Astrocyte (in vitro differentiated cells and primary cell): ENCODE measurements around the gene SCN2B. TPM values are rescaled to one million over a fixed set of nuclear protein-coding genes. Genes with fewer than 3 reads are reported as not detected.

Experiments
- DNase-seq: peaks from one replicate; pipeline ENCODE4 v3.0.0-alpha.2; 2010; ENCODE audit warnings: low read depth
- FAIRE-seq: peaks from 2 replicates; lab custom pipeline; 2011; peaks lifted over from hg19 to GRCh38; lab: Jason Lieb, UNC
- H2AFZ ChIP-seq: 2 replicates; pipeline ENCODE4 v1.6.0; 2012; ENCODE audit warnings: low read depth, low read length, inconsistent platforms
- H3K27ac ChIP-seq: 2 replicates; pipeline ENCODE4 v1.5.1; 2011; ENCODE audit warnings: low read depth, low read length, inconsistent platforms
- H3K27me3 ChIP-seq: 2 replicates; pipeline ENCODE4 v1.6.0; 2011; ENCODE audit warnings: low read length, inconsistent platforms; ENCODE audit not compliant: insufficient read depth
- H3K36me3 ChIP-seq: 2 replicates; pipeline ENCODE4 v1.5.1; 2011; ENCODE audit warnings: low read length, inconsistent platforms; ENCODE audit not compliant: insufficient read depth
- H3K4me1 ChIP-seq: 2 replicates; pipeline ENCODE4 v1.5.1; 2011; ENCODE audit warnings: low read length, inconsistent platforms; ENCODE audit not compliant: insufficient read depth
- H3K4me2 ChIP-seq: 2 replicates; pipeline ENCODE4 v1.6.0; 2012; ENCODE audit warnings: low read length, inconsistent platforms
- H3K4me3 ChIP-seq: 2 replicates; pipeline ENCODE4 v1.5.1; 2011; ENCODE audit warnings: low read depth, mild to moderate bottlenecking, low read length, inconsistent platforms; ENCODE audit not compliant: insufficient read depth
- H3K79me2 ChIP-seq: 2 replicates; pipeline ENCODE4 v1.6.0; 2012; ENCODE audit warnings: mild to moderate bottlenecking, low read length, inconsistent platforms; ENCODE audit not compliant: insufficient read depth
- H3K9ac ChIP-seq: 2 replicates; pipeline ENCODE4 v1.6.0; 2012; ENCODE audit warnings: mild to moderate bottlenecking, low read length, inconsistent platforms
- H3K9me3 ChIP-seq: 2 replicates; pipeline ENCODE4 v1.5.1; 2012; ENCODE audit warnings: low read depth, mild to moderate bottlenecking, low read length, inconsistent platforms; ENCODE audit not compliant: insufficient read depth
- H4K20me1 ChIP-seq: 2 replicates; pipeline ENCODE4 v1.6.0; 2012; ENCODE audit warnings: low read length, inconsistent platforms; ENCODE audit not compliant: insufficient read depth
- H3K27ac Mint-ChIP-seq: one replicate; pipeline ENCODE4 v1.8.0; 2021; ENCODE audit warnings: mild to moderate bottlenecking, mixed read lengths; ENCODE audit not compliant: unreplicated experiment
- H3K27me3 Mint-ChIP-seq: one replicate; pipeline ENCODE4 v1.8.0; 2021; ENCODE audit warnings: low read depth, mixed read lengths; ENCODE audit not compliant: unreplicated experiment
- H3K36me3 Mint-ChIP-seq: one replicate; pipeline ENCODE4 v1.8.0; 2021; ENCODE audit warnings: low read depth, mixed read lengths; ENCODE audit not compliant: unreplicated experiment
- H3K4me1 Mint-ChIP-seq: one replicate; pipeline ENCODE4 v1.8.0; 2021; ENCODE audit warnings: low read depth, mixed read lengths; ENCODE audit not compliant: unreplicated experiment
- H3K4me3 Mint-ChIP-seq: one replicate; pipeline ENCODE4 v1.8.0; 2021; ENCODE audit warnings: mild to moderate bottlenecking, moderate library complexity, mixed read lengths; ENCODE audit not compliant: unreplicated experiment
- H3K9me3 Mint-ChIP-seq: one replicate; pipeline ENCODE4 v1.8.0; 2021; ENCODE audit warnings: mild to moderate bottlenecking, mixed read lengths; ENCODE audit not compliant: unreplicated experiment
- CTCF ChIP-seq: IDR thresholded peaks from 2 replicates; pipeline ENCODE4 v1.5.1; 2011; ENCODE audit warnings: low read depth, mild to moderate bottlenecking, inconsistent platforms, low read length, moderate library complexity; ENCODE audit not compliant: insufficient read depth
- EZH2 ChIP-seq: IDR thresholded peaks from 2 replicates; pipeline ENCODE4 v1.6.1; 2012; ENCODE audit warnings: mild to moderate bottlenecking, low read length, inconsistent platforms; ENCODE audit not compliant: insufficient read depth
- total RNA-seq: library from RNA; stranded (reverse); gene quantifications from 2 replicates; pipeline ENCODE4 v1.2.1, GENCODE V29; 2021

Gene SCN2B
- total RNA-seq, 1 donor from 2014 or later, result 0.18 TPM

- no peaks in the 10 kb centered on the region for H3K9me3 Mint-ChIP-seq
- Histone ChIP-seq H3K4me3 (no peak overlapping the region), H3K4me1 (no peaks in the 10 kb centered on the region), H3K79me2 (no peaks in the 10 kb centered on the region), H3K4me2 (no peak overlapping the region), H3K9me3 (no peaks in the 10 kb centered on the region), H2AFZ (no peak overlapping the region), H4K20me1 (no peaks in the 10 kb centered on the region), H3K27me3 (peaks cover 5% of the 10 kb centered on the region), H3K36me3 (no peaks in the 10 kb centered on the region), H3K27ac (no peak overlapping the region), H3K9ac (no peak overlapping the region)
- FAIRE-seq (no peak), DNase-seq (no peak)
- no peaks in the 10 kb centered on the region for H3K4me1 Mint-ChIP-seq
- H3K27me3 Mint-ChIP-seq, result peaks cover 38% of the 10 kb centered on the region
- TF ChIP-seq EZH2 (no peak), CTCF (no peak)
- no peak overlapping the region for H3K4me3 Mint-ChIP-seq
- no peaks in the 10 kb centered on the region for H3K36me3 Mint-ChIP-seq
- no peak overlapping the region for H3K27ac Mint-ChIP-seq
These were observed 48.1 kb downstream of the SCN2B start for GRCh38 chr11:118128310-118128709.

- Histone ChIP-seq H3K4me3 (no peak overlapping the region), H3K27ac (no peak overlapping the region), H3K4me1 (no peaks in the 10 kb centered on the region), H3K9me3 (no peaks in the 10 kb centered on the region), H3K79me2 (no peaks in the 10 kb centered on the region), H3K27me3 (peaks cover 5% of the 10 kb centered on the region), H2AFZ (no peak overlapping the region), H3K9ac (no peak overlapping the region), H3K36me3 (no peaks in the 10 kb centered on the region), H3K4me2 (no peak overlapping the region), H4K20me1 (no peaks in the 10 kb centered on the region)
- H3K27me3 Mint-ChIP-seq, result peaks cover 19% of the 10 kb centered on the region
- no peak overlapping the region for H3K27ac Mint-ChIP-seq
- TF ChIP-seq EZH2, result no peak
- TF ChIP-seq CTCF, result no peak
- FAIRE-seq, result no peak
- no peaks in the 10 kb centered on the region for H3K9me3 Mint-ChIP-seq
- no peaks in the 10 kb centered on the region for H3K36me3 Mint-ChIP-seq
- no peaks in the 10 kb centered on the region for H3K4me1 Mint-ChIP-seq
- no peak overlapping the region for H3K4me3 Mint-ChIP-seq
- DNase-seq, result no peak
These were observed 50.2 kb downstream of the SCN2B start for GRCh38 chr11:118126082-118126838.

GRCh38 chr11:118124929-118125535, 51.4 kb downstream of the SCN2B start:
- H3K36me3 Mint-ChIP-seq, result no peaks in the 10 kb centered on the region
- FAIRE-seq (no peak), DNase-seq (no peak)

More at GRCh38 chr11:118124929-118125535, 51.4 kb downstream of the SCN2B start:
- Histone ChIP-seq H3K27me3 (peaks cover 7% of the 10 kb centered on the region), H3K4me1 (no peaks in the 10 kb centered on the region), H4K20me1 (no peaks in the 10 kb centered on the region), H3K27ac (no peak overlapping the region), H3K79me2 (no peaks in the 10 kb centered on the region), H2AFZ (no peak overlapping the region), H3K36me3 (no peaks in the 10 kb centered on the region), H3K9me3 (no peaks in the 10 kb centered on the region), H3K9ac (no peak overlapping the region), H3K4me2 (no peak overlapping the region), H3K4me3 (no peak overlapping the region)
- TF ChIP-seq EZH2, result no peak
- TF ChIP-seq CTCF, result no peak
- Mint-ChIP-seq H3K9me3 (no peaks in the 10 kb centered on the region), H3K4me1 (no peaks in the 10 kb centered on the region), H3K4me3 (no peak overlapping the region), H3K27me3 (peaks cover 11% of the 10 kb centered on the region), H3K27ac (no peak overlapping the region)
